Measurements from ENCODE around the gene IRGM. TPM values are rescaled to one million over a fixed set of nuclear protein-coding genes. Genes with fewer than 3 reads are reported as not detected.
"Not testable (repeated sequence)": the region's sequence is repeated elsewhere in the genome, so short reads cannot be mapped to it uniquely, and the experiment has no call there.

Gene IRGM
- total RNA-seq, result under 1 TPM in 2 of 4 donors, not detected in 2; 0.44 to 0.98 TPM

- TF ChIP-seq CTCF (IDR thresholded peaks at IDR 0.05; ENCODE audit: low read depth), result not testable (repeated sequence)
These were observed at the start of gene IRGM for GRCh38 chr5:150846308-150846653. IRGM (plus strand) TSS chr5:150846521; CDS start chr5:150848124, 1,603 bp downstream.

GRCh38 chr5:150797384-150797783, 48.9 kb upstream of the IRGM start:
- TF ChIP-seq CTCF (IDR thresholded peaks at IDR 0.05; ENCODE audit: low read depth), result no peak

GRCh38 chr5:150801117-150801927, 45.0 kb upstream of the IRGM start:
- TF ChIP-seq CTCF (IDR thresholded peaks at IDR 0.05; ENCODE audit: low read depth), result no peak

- no peak for TF ChIP-seq CTCF (IDR thresholded peaks at IDR 0.05; ENCODE audit: low read depth)
These were observed 41.9 kb upstream of the IRGM start for GRCh38 chr5:150804388-150804787.

- TF ChIP-seq CTCF (IDR thresholded peaks at IDR 0.05; ENCODE audit: low read depth), result no peak
These were observed 37.0 kb upstream of the IRGM start for GRCh38 chr5:150809363-150809762.

GRCh38 chr5:150815010-150815409, 31.3 kb upstream of the IRGM start:
- TF ChIP-seq CTCF (IDR thresholded peaks at IDR 0.05; ENCODE audit: low read depth), result no peak

GRCh38 chr5:150816946-150817345, 29.4 kb upstream of the IRGM start:
- no peak for TF ChIP-seq CTCF (IDR thresholded peaks at IDR 0.05; ENCODE audit: low read depth)

Measured in subcutaneous adipose tissue (tissue), 4 donors.